IMR-90 (cell line): Measurements from ENCODE around the gene RIPK3. TPM values are rescaled to one million over a fixed set of nuclear protein-coding genes. Genes with fewer than 3 reads are reported as not detected.

Source experiments
- ATAC-seq: fragments of 200-7000 bp; cut with Tn5 transposase; 2 replicates; pipeline ENCODE4 v1.9.1; 2020; ENCODE audit warnings: low read depth, mild to moderate bottlenecking, moderate library complexity
- BruUV-seq: library from RNA; stranded (reverse); fragments of 400-500 nt; replicated peaks from 2 replicates; lab custom pipeline; 2021; lab: Mats Ljungman, UMichigan
- CTCF ChIA-PET: fragments of 300-600 bp; formaldehyde crosslinking; extraction: SDS; loops from one replicate; lab custom pipeline; 2021; ENCODE audit warnings: antibody characterized with exemption; lab: Yijun Ruan, JAX
- POLR2A ChIA-PET: fragments of 300-600 bp; sonication (Branson Sonifier 250); formaldehyde crosslinking; loops from one replicate; lab custom pipeline; 2022; ENCODE audit warnings: antibody characterized with exemption; ENCODE audit not compliant: unreplicated experiment; lab: Charles Lee
- DNase-seq: peaks from one replicate; pipeline ENCODE4 v3.0.0; 2013
- H2AFZ ChIP-seq: replicated peaks from 2 replicates; pipeline ENCODE3; 2013; ENCODE audit warnings: low read length, mild to moderate bottlenecking; ENCODE audit not compliant: poor library complexity
- H2AK5ac ChIP-seq: 2 replicates; pipeline ENCODE4 v1.6.1; 2013; ENCODE audit warnings: low read depth, low read length, inconsistent platforms
- H2AK9ac ChIP-seq: replicated peaks from 2 replicates; pipeline ENCODE3; 2013; ENCODE audit warnings: mild to moderate bottlenecking, low read depth, low read length, moderate library complexity; ENCODE audit not compliant: poor library complexity
- H2BK120ac ChIP-seq: 2 replicates; pipeline ENCODE4 v1.6.1; 2013; ENCODE audit warnings: low read depth, low read length, inconsistent platforms
- H2BK15ac ChIP-seq: 3 replicates; pipeline ENCODE4 v1.6.1; 2013; ENCODE audit warnings: low read depth, low read length, inconsistent platforms
- H2BK20ac ChIP-seq: 2 replicates; pipeline ENCODE4 v1.6.1; 2013; ENCODE audit warnings: low read depth, mild to moderate bottlenecking, inconsistent platforms, low read length, moderate library complexity
- H2BK5ac ChIP-seq: 2 replicates; pipeline ENCODE4 v1.6.1; 2013; ENCODE audit warnings: mild to moderate bottlenecking, low read depth, low read length, inconsistent platforms; ENCODE audit not compliant: poor library complexity, severe bottlenecking
- H3K14ac ChIP-seq: replicated peaks from 2 replicates; pipeline ENCODE4 v1.6.1; 2013; ENCODE audit warnings: low read depth, low read length, inconsistent platforms
- H3K18ac ChIP-seq: 2 replicates; pipeline ENCODE4 v1.6.1; 2013; ENCODE audit warnings: low read depth, low read length, control low read depth
- H3K23ac ChIP-seq: 2 replicates; pipeline ENCODE4 v1.6.1; 2013; ENCODE audit warnings: low read depth, low read length, inconsistent platforms
- H3K27ac ChIP-seq: 2 replicates; pipeline ENCODE4 v1.5.1; 2013; ENCODE audit warnings: mild to moderate bottlenecking, control low read depth, low read length; ENCODE audit not compliant: insufficient read depth
- H3K27me3 ChIP-seq: 2 replicates; pipeline ENCODE4 v1.6.1; 2013; ENCODE audit warnings: low read length; ENCODE audit not compliant: control insufficient read depth, insufficient read depth
- H3K36me3 ChIP-seq: 2 replicates; pipeline ENCODE4 v1.6.1; 2013; ENCODE audit warnings: low read length, mixed read lengths; ENCODE audit not compliant: control insufficient read depth, insufficient read depth
- H3K4ac ChIP-seq: 2 replicates; pipeline ENCODE4 v1.6.1; 2013; ENCODE audit warnings: low read depth, low read length, inconsistent platforms
- H3K4me1 ChIP-seq: 2 replicates; pipeline ENCODE4 v1.6.1; 2013; ENCODE audit warnings: low read length, mixed read lengths; ENCODE audit not compliant: control insufficient read depth, insufficient read depth
- H3K4me2 ChIP-seq: 2 replicates; pipeline ENCODE4 v1.6.1; 2013; ENCODE audit warnings: low read depth, mild to moderate bottlenecking, control low read depth, low read length, moderate library complexity
- H3K4me3 ChIP-seq: 2 replicates; pipeline ENCODE4 v1.5.1; 2013; ENCODE audit warnings: low read depth, mild to moderate bottlenecking, control low read depth, low read length, moderate library complexity; ENCODE audit not compliant: insufficient read depth
- H3K56ac ChIP-seq: 2 replicates; pipeline ENCODE4 v1.6.1; 2013; ENCODE audit warnings: low read length, inconsistent platforms; ENCODE audit not compliant: insufficient read depth; ENCODE audit errors: extremely low read depth
- H3K79me1 ChIP-seq, 2 experiments: 2 replicates each; pipeline ENCODE4 v1.6.1; 2013; ENCODE audit warnings: low read length in 2 of 2, inconsistent platforms in 1 of 2, low read depth in 1 of 2
- H3K9ac ChIP-seq: 2 replicates; pipeline ENCODE4 v1.6.1; 2013; ENCODE audit warnings: low read depth, low read length, control low read depth
- H3K9me1 ChIP-seq: 2 replicates; pipeline ENCODE4 v1.6.1; 2013; ENCODE audit warnings: low read length, inconsistent platforms; ENCODE audit not compliant: insufficient read depth
- H3K9me3 ChIP-seq: 2 replicates; pipeline ENCODE4 v1.6.1; 2013; ENCODE audit warnings: low read length; ENCODE audit not compliant: control insufficient read depth, insufficient read depth
- H4K20me1 ChIP-seq: 2 replicates; pipeline ENCODE4 v1.6.1; 2013; ENCODE audit warnings: low read length, inconsistent platforms; ENCODE audit not compliant: insufficient read depth
- H4K5ac ChIP-seq: 2 replicates; pipeline ENCODE4 v1.6.1; 2013; ENCODE audit warnings: mild to moderate bottlenecking, low read depth, low read length, control low read depth
- H4K8ac ChIP-seq, 2 experiments: 2 replicates each; pipeline ENCODE4 v1.6.1; 2013; ENCODE audit warnings: low read depth in 2 of 2, low read length in 2 of 2, control low read depth in 1 of 2, inconsistent platforms in 1 of 2
- H4K91ac ChIP-seq: 2 replicates; pipeline ENCODE4 v1.6.1; 2013; ENCODE audit warnings: low read depth, low read length, inconsistent platforms; ENCODE audit not compliant: insufficient read depth
- CEBPB ChIP-seq: IDR thresholded peaks from 2 replicates; pipeline ENCODE4 v1.6.1; 2012; ENCODE audit warnings: low read depth, low read length, improper control_type of control experiment
- CTCF ChIP-seq: conservative IDR thresholded peaks from 2 replicates; pipeline ENCODE4 v1.5.1; 2012; ENCODE audit warnings: mild to moderate bottlenecking, low read depth, low read length, improper control_type of control experiment
- ELK1 ChIP-seq: fragments of 150-350 bp; IDR thresholded peaks from 2 replicates; pipeline ENCODE4 v1.6.1; 2016; ENCODE audit warnings: low read depth, mild to moderate bottlenecking, low read length, moderate library complexity, borderline replicate concordance
- FOS ChIP-seq: fragments of 150-350 bp; IDR thresholded peaks from 2 replicates; pipeline ENCODE4 v1.6.1; 2016; ENCODE audit warnings: low read depth, low read length
- MAFK ChIP-seq: IDR thresholded peaks from 2 replicates; pipeline ENCODE4 v1.6.1; 2012; ENCODE audit warnings: low read depth, low read length, improper control_type of control experiment
- POLR2A ChIP-seq: IDR thresholded peaks from 2 replicates; pipeline ENCODE4 v1.6.1; 2012; ENCODE audit warnings: mild to moderate bottlenecking, low read depth, low read length
- RFX5 ChIP-seq: IDR thresholded peaks from 2 replicates; pipeline ENCODE4 v1.8.0; 2012; ENCODE audit warnings: low read depth, mild to moderate bottlenecking, low read length, moderate library complexity
- SMC3 ChIP-seq: fragments of 150-350 bp; IDR thresholded peaks from 2 replicates; pipeline ENCODE4 v1.6.1; 2016; ENCODE audit warnings: low read depth, mild to moderate bottlenecking, antibody characterized with exemption, low read length, moderate library complexity
- WGBS, 2 experiments: methylation state at CpG; one replicate each; pipeline versions ENCODE4 v1.1.5 to v1.1.7; 2013; ENCODE audit warnings: missing lambda C conversion rate in 2 of 2; ENCODE audit not compliant: insufficient read length in 1 of 2; ENCODE audit errors: extremely low coverage in 2 of 2; 5-methylcytosine and 5-hydroxymethylcytosine counted together
- dilution Hi-C: fragments of 300-500 bp; cut with HindIII; formaldehyde crosslinking; loops from one replicate; pipeline ENCODE4 v1.14.3; 2018; ENCODE audit warnings: low sequenced_read_pairs; ENCODE audit not compliant: unreplicated experiment
- in situ Hi-C: fragments of 300-500 bp; cut with MboI; formaldehyde crosslinking; loops from 3 replicates; pipeline ENCODE4 v1.14.3; 2019; ENCODE audit warnings: low sequenced_read_pairs, inconsistent platforms, mixed read lengths
- intact Hi-C: fragments of 100-400 bp; cut with micrococcal nuclease; formaldehyde crosslinking; loops from 2 replicates; pipeline ENCODE4 v1.10.0; 2022
- polyA plus RNA-seq, 3 experiments: library from polyadenylated mRNA; depleted of rRNA; stranded (reverse); fragments of >200 nt; gene quantifications; 2 replicates each; pipeline ENCODE4 v1.2.3, GENCODE V29; 2012; ENCODE audit warnings: low replicate concordance in 1 of 3
- total RNA-seq: library from RNA; depleted of rRNA; stranded (reverse); fragments of >200 nt; gene quantifications from 2 replicates; pipeline ENCODE4 v1.2.3, GENCODE V29; 2012

RIPK3 gene
- total and polyA plus RNA-seq, 2 of the 4 experiments (the other 2 are of a cell fraction) = 0.09 TPM; not detected in 1

GRCh38 chr14:24343795-24344660 lies 4.2 kb upstream of the RIPK3 start:
- POLR2A ChIA-PET = no interaction called here
- intact Hi-C loops = no loop called here
- peaks cover 56% of the 10 kb centered on the region for H3K27me3 ChIP-seq

More at GRCh38 chr14:24343795-24344660, 4.2 kb upstream of the RIPK3 start:
- Histone ChIP-seq H3K79me1 (no peaks in the 10 kb centered on the region), H3K9ac (no peak overlapping the region), H3K27ac (no peak overlapping the region), H3K9me1 (no peaks in the 10 kb centered on the region), H4K5ac (no peak overlapping the region), H3K4me1 (no peaks in the 10 kb centered on the region), H2AK5ac (no peak overlapping the region), H3K18ac (no peak overlapping the region), H2AFZ (no peak overlapping the region), H2BK120ac (no peak overlapping the region), H2BK15ac (no peak overlapping the region), H2BK20ac (no peak overlapping the region), H3K14ac (no peak overlapping the region), H3K4me2 (no peak overlapping the region), H3K4ac (no peak overlapping the region), H4K91ac (no peak overlapping the region), H3K4me3 (no peak overlapping the region), H3K56ac (no peak overlapping the region), H3K36me3 (no peaks in the 10 kb centered on the region), H4K20me1 (no peaks in the 10 kb centered on the region), H2AK9ac (no peak overlapping the region), H3K9me3 (no peaks in the 10 kb centered on the region; the same call in 1 of the 2 replicates), H3K23ac (no peak overlapping the region), H4K8ac (no peak overlapping the region), H2BK5ac (no peak overlapping the region)
- no TSS peak for BruUV-seq
- in situ Hi-C loops (no loop called here), dilution Hi-C loops (no loop called here)
- ATAC-seq (no peak; the same call in 1 of the 2 replicates), DNase-seq (no peak)
- no CpG with 5 or more reads among the region's 7 CpGs for WGBS, 2 experiments
- TF ChIP-seq RFX5 (no peak), CTCF (no peak), FOS (no peak), CEBPB (no peak), MAFK (no peak), ELK1 (no peak), SMC3 (no peak), POLR2A (no peak)
- CTCF ChIA-PET = interaction anchor here (2.2 kb wide), 1 partner anchor 11 kb away, joined by 11 read pairs; no protein-coding TSS in a partner anchor
